GM19324 (cell line): ENCODE measurements around the gene LENEP.

ENCODE experiments used
- ATAC-seq: cut with Tn5 transposase; IDR thresholded peaks from one replicate; pipeline ENCODE4 v1.9.1; 2021; ENCODE audit warnings: mild to moderate bottlenecking, moderate library complexity; ENCODE audit not compliant: unreplicated experiment, low FRiP score

The LENEP gene

DNA sequence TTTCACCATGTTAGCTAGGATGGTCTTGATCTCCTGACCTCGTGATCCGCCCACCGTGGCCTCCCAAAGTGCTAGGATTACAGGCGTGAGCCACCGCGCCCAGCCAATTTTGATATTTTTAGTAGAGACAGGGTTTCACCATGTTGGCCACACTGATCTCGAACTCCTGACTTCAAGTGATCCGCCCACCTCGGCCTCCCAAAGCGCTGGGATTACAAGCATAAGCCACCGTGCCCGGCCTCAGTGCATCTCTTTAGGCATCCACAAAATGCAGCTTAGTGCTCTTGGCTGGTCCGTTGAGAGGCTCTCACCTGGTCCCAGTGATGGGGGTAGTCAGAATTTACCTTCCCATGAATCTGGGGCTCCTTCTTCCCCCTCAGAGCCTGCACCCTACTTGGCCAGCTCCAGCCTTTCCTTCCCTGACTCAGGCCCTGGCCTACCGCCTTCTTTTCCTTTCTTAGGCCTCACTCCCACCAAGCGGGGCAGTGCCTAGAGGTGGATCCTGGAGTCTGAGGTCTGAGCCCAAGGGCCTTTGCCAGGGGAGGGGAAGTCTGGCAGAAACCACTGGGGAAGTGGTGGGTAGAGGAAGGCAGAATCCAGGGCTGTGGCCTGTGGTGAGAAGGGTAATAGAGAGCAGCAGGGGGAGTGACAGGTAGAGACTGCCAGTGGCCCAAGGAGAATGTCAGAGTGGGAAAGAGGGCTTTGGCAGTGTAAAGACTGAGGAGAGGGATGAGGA is 3.7 kb downstream of the LENEP start:
- ATAC-seq = no peak

DNA sequence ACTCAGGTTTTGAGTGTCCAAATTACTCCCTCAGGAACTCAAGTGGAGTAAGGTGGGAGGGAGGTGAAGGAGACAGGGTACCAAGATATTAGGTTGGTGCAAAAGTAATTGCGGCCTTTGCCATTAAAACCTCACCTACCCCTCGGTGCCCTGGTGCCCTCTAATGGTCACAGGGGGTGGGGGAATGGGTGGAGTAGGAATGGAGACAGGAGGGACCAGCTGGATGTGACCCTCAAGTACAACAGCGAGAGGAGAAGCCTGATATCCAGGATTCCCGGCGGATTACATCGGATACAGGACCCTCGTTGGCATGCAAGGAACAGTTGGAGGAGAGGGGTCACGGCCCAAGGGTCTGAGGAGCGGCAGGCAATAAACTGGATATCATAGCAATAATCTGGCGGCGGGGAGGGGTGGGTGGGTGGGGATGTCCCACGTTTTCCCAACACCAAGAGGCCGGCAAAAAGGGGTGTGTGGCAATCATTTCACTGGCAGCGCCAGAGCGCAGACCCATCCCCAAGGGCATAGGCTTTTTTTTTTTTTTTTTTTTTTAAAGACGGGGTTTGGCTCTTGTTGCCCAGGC is 4.9 kb downstream of the LENEP start:
- no peak for ATAC-seq

DNA sequence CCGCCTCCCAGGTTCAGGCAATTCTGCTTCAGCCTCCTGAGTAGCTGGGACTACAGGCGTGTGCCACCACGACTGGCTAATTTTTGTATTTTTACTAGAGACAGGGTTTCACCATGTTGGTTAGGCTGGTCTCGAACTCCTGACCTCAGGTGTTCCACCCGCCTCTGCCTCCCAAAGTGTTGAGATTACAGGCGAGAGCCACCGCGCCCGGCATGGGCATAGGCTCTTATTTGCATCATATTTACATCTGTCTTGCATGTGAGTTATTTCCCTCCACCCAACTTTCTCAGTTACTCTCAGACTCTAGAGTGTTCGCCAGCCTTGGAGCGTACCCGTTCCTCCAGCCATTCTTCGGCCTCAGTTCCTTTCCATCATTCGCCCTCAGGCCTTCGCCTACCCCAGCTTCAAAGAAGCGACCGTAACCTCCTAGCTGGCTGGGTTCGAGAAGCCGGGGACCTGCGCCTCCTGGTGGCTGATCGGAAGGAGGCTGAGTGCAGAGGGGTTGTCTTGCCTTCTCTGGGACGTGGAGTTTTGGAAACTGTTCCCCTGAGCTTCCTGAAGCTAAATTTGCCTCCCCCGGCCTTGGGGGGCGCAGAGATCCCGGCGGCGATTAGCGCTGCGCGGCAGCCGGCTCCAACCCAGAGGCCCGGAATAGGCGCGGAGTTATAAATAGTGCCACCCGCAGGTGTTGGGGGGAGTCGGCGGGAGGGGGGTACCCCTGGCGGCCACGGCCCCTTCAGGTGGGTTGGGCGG is 5.6 kb downstream of the LENEP start:
- no peak for ATAC-seq

DNA sequence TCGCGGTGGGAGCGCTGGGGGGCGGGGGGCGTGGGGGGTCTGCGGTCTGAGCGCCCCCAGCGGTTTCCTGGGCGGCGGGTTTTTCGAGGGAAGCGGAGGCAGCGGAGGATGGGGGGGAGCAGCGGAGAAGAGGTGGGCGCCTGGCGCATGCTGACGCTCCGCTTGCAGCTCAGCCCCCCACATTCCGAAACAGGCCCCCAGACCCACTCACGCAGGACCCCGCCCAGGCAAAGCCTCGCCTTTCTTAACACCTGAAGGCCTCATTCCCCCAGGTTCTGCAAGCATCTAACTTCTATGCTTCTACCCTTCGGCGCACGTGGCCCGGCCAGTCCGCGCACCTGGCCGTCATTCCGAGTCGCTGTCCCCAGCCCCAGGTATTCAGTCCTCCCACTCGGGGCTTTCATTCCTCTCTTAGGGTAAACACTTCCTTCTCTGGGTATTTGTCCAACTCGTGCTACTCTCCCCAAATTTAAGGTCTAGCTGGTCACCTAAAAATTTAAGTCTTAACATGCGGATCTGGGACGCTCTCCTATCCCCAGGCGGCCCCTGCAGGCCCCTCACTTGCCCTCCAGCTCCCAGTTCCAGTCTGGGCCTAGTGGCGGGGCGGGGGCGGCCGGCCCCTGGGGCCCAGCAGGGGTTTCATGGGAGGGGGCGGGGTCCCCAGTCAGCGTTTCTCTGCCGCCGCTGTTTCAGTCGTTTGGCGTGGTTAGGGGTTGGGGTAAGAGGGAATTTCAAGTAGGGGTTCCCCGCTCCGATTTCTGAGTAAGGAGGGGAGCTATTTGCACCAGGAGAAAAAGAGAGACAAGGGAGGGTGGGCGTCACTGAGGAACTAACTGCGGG is 6.4 kb downstream of the LENEP start:
- no peak for ATAC-seq

DNA sequence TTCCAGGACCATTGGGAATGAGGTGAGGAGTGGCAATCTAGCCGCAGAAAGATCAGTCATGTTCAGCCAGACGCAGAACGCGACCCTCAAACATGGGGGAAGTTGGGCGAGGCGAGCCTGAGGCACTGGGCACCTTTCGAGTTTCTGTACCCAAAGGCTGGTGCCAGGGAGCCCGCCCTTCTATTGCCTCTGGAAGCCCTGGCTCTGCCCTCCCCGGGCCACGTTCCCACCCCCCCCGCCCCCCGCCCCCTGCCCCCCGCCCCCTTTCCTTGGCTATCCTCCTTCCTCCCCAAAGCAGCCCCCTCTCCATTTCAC is 7.0 kb downstream of the LENEP start:
- no peak for ATAC-seq

DNA sequence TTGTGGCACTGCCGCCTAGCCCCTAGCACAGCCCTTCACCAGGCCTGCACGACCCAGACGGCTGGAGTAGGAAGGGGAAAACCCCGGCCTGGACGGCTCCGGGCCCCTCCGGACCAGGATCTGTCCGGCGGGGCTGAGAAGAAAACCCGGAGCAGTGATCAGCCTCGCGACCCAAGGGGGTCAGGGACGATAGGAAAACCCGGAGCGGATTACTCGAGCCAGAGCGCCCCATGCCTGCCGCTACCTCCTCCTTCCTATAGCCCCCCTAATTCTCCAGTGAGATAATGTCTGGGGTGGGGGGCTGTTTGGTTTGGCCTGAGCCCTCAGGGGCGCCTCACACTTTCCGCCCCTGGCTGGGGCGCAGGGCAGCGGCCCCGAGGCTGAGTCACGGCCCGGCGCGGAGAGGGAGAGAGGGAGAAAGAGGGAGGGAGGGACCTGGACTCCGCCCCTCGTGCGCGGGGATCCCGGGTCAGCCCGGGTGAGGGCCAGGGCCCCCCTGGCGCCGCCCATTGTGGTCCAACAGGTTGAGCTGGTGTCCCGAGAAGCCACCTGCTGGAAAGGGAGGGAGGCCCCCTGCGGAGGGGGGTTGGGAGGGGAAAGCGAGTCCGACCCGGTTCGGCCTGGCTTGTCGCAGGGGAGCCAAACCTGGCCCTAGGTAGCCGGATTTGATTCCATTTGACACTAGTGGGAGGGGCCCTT is 7.5 kb downstream of the LENEP start:
- ATAC-seq = peak; percentile 45

DNA sequence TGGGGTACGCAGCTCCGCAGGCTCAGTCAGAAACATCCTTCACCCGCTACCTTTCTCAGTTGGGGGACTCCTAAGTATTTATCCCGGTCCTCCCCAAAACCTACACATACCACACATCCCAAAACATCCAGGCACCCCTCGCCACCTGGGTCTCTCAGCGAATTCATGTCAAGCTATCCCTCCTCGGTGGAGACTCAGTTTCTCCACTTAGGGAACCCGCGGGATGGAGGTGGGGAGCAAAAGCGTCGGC is 8.0 kb downstream of the LENEP start:
- ATAC-seq = peak; percentile 4

DNA sequence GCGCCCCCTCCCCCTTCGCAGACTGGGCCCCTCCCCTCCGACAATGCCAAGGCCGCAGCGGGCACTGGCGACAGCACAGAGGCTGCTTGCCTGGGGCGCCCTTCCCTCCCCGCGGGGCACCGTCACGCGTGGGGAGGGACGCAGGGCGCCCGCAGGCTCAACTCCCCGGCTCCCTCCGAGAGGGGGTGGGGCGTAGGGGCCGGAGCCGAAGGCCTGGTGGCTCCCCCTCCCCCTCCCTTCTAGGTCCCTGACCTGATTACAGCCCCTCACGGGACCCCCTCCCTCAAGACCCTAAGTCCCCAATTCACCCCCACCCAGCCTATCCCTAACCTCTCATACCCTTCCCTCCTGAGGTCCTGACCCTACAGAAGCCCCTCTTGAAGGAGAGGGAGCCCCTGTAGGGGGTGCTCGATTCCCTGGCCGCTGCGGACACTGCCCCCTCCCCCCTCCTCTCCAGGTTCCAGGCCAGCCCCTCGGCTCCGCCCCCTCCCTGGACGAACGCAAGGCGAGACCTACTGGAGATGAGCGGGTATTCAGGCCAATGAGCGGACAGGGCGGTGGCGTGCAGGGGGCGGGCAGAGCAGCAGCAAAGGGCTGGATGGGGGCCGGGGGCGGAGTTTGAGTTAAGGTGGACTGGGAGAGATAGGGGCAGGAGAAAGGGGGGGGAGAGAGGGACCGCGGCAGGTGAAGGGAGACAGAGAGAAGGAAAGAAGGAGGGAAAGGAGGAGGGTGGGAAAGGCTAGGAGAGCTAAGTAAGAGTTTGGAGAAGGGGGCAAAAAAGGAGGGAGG is 8.5 kb downstream of the LENEP start:
- ATAC-seq = peak; percentile 65

DNA sequence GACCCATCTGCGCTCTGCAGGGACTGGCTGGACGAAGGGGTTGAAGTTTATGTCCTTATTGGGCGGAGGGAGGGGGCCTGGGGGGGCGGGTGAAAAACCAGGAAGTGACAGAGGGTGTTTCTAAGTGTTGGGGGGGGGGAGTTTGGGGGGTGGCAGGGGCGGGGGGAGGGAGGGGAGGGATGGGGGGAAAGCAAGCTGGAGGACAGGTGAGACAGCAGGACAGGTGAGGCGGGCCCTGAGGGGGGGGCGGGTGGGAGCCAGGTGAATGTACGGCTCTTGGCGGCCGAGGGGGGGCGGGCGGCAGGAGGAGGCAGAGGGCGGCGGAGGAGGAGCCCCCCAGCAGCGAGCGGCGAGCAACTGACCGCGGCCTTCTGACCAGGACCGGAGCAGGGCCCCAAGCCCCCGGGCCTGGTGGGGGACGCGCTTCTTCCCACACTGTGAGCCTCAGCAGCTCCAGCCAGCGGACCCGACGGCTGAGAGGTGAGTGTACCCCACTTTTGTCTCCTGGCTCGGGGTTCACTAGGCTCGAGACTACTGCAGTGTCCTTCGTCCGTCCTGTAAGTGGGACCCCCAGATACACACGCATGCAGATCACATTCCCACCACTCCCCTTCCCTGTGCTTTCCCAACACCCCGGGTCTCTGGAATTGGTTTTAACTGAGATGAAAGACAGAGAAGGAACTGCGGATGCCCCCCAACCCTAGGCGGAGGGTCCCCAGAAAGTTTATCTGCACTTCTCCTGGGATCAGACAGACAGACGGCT is 9.3 kb downstream of the LENEP start, which contains the start of gene ZBTB7B:
TSS of gene ZBTB7B (plus strand) at position 339 of the 763 bp plus-strand sequence. CDS start 11,859 bp downstream, outside the sequence.
- ATAC-seq = peak; percentile 1

DNA sequence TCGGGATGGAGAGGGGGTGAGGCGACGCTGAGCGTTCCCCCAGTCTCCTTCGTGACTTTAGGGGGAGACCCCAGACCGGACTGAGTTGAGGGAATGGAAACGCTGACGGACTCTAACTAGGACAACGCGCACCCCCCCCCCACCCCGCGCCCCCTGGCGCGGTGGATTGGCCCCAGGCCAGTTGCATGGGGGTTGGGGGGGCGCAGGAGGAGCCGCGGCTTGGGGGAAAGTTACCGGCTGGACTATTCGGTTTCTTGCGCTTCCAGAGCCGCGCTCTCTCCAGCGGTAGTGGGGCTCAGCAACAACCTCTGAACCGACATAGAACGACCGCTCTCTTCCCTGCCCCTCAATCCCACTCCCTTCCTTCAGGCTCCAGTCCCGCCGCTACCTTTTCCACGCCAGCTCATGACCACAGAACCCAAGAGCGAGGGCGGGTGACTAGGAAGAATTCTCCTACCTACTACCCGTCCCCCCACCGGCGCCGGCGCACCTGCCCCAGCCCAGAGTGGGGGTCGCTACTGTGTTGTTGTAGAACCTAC is 9.9 kb downstream of the LENEP start:
- ATAC-seq = no peak

DNA sequence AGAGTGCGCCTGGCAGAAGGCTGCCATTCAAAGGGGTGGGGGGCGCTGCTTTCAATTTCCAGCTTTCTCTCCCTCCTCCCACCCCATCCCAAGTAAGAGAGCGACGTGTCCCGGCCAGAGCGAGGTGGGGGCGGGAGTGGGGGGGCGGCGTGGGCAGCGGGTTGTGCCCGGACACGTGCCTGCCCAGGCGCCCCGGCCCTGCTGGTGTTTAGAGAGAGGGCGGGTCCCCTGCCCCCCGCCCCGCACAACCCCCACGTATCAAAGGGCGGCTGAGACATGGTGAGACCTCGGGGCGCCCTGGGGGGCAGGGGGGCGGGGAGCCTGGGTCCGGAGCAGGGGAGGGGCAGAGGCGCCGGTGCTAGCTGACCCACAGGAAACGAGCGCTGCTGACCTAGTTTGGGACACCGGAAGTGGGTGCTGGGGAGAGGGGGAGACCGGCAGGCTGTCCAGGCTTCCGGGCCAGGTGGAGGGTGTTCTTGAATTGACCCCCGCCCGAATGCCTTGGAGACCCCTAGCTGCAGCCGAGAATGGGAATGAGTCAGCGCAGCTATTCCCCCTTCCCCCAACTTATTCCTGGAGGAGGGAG is 10.5 kb downstream of the LENEP start:
- no peak for ATAC-seq

DNA sequence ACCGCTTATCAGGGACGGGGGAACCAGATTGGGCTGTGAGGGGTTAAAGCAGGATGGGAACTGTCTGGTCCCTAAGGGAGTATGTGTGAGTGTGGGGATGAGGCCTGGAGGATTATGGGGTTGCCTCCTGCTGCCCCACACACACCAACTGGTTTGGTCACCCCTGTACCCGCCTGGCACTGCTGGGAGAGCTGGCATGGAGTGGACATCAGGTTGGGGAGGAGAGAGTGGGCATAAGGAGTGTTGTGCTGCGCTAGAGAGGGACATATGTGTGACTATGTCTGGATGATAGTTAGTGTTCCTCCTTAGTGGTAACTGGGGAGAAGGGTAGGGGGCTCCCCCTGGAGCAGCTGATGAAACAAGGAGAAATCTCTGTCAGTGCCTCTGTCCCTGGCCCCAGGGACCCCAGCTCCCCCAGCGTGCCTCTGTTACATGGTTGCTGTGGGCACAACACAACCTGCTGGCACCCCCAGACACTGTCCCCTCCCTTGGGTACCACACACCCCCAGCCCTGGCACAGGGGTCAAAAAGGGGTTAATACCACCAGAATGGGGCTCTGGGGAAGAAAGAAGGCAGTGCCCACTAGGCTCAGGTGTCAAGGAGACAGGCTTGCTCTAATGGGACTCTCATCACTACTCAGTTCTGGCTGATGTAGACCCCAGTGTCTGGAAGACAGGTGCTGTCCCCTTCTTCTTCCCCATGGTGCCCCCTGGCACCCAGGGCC is 11.1 kb downstream of the LENEP start:
- no peak for ATAC-seq

DNA sequence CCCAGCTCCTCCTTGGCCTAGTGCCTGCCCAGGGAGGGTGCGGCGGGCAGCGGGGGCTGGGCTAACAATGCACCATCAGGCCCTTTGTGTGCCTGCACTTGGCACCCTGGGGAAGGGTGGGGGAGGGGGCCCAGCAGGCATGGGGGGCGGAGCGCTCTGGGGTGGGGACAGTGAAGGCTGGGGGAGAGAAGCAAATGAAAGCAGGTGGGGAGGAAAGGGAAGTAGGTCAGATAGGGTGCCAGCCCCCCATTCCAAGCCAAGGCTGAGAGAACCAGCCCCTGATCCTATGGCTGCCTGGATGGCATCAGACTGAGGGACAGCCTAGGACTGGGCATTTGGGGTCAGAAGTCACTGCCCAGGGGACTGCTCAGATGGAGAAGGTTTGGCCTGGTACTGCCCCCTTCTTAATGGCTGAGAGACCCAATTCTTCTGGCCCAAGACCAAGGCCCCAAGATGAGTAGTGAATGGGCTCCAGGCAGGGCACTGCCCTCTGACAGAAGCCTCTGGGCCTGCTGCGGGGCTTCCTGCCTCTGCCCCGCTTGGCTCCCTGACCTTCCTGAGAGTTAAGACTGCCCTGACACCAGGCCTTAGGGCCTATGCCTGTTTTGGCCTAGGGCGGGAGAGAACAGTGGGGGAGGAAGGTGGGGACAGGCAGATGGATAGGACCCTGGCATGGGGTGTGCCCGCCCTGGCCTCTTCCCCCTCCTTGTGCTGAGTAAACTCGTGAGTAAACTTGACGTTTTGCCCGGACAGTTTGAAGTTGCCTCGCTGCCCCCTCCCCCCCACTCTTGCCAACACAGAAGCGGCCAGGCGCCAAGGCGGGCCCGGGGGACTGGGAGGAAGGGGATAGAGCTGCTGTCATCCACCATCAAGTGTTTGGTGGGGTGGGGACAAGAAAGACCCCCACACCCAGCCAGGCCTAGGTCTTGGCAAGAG is 12.0 kb downstream of the LENEP start:
- ATAC-seq = no peak

DNA sequence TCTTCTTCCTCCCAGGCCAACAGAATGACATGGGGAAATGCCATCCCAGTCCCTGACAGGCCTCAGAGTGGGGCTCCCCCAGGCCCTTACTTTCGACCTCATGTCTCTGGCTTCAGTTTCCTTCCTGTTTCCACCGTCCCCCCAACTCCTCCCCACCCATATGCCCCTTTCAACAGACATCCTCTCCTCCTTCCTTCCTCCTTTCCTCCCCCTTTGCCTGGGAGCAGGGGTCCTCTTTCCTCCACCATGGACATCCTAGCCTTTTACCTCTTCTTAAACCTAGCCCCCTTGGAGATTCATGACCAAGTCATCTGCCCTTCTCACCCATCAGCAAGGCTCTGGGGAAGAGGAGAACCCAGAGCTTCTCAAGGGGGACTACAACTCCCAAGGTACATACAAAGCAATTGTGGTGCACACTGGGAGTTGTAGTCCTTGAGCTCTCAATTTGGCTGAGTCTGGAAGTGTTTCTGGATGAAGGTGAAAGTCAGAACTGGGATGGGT is 13.3 kb downstream of the LENEP start:
- no peak for ATAC-seq

DNA sequence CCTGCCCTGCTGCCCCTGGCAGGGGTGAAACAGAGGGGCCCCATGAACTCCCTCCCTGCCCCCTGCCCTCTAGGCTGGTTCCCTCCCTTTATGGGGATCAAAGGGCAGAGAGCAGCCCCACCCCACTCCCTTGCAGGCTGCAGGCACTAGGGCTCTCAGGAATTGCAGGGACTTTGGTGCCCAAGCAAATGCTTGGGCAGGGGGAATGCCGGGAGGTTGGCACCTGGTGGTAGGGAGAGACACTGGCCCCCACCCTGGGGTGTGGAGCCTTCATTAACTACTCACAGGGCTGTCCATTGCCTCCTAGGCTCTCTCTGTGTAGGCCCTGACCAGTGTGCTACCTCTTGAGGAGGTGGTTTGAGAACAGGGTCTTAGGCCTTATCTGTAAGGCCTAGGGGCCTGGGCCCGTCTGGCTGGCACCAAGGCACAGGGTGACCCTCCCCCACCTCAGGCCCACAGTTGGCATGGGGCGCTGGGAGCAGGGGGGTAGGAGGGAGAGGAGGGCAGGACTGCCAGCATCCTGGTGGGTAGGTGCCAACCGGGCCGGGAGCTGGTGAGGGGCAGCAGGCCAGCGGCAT is 14.0 kb downstream of the LENEP start:
- ATAC-seq = no peak
